CD14-positive monocyte (primary cell): Measurements from ENCODE around the gene UGT1A3. TPM values are rescaled to one million over a fixed set of nuclear protein-coding genes. Genes with fewer than 3 reads are reported as not detected.

Source experiments
- DNase-seq, 3 donors: peaks; one replicate each; pipeline ENCODE4 v3.0.0-alpha.2; 2011 to 2022
- H2AFZ ChIP-seq: 2 replicates; pipeline ENCODE4 v1.6.0; 2012; ENCODE audit warnings: mild to moderate bottlenecking, low read depth, low read length, inconsistent platforms; ENCODE audit not compliant: insufficient read depth, poor library complexity, severe bottlenecking
- H3K27ac ChIP-seq, 2 donors: 1 replicate in 1 of 2; 2 replicates in 1 of 2; pipeline ENCODE4 v1.5.1; 2012 to 2013; ENCODE audit warnings: low read length in 2 of 2, control low read depth in 1 of 2, inconsistent platforms in 1 of 2, low read depth in 1 of 2, mild to moderate bottlenecking in 1 of 2
- H3K27me3 ChIP-seq, 2 donors: one replicate each; pipeline versions ENCODE4 v1.6.0 to v1.6.1; 2011 to 2013; ENCODE audit warnings: low read length in 2 of 2; ENCODE audit not compliant: control insufficient read depth in 2 of 2, insufficient read depth in 2 of 2
- H3K36me3 ChIP-seq, 2 donors: replicated peaks in 1 of 2; 1 replicate in 1 of 2; 2 replicates in 1 of 2; pipeline versions ENCODE4 v1.5.1 to v1.6.1; 2012 to 2013; ENCODE audit warnings: low read length in 2 of 2, control low read depth in 1 of 2, inconsistent platforms in 1 of 2, mild to moderate bottlenecking in 1 of 2; ENCODE audit not compliant: insufficient read depth in 2 of 2, control insufficient read depth in 1 of 2
- H3K4me1 ChIP-seq, 2 donors: 1 replicate in 1 of 2; 2 replicates in 1 of 2; pipeline versions ENCODE4 v1.5.1 to v1.6.1; 2012 to 2013; ENCODE audit warnings: low read length in 2 of 2, control low read depth in 1 of 2, inconsistent platforms in 1 of 2, mild to moderate bottlenecking in 1 of 2, moderate library complexity in 1 of 2; ENCODE audit not compliant: insufficient read depth in 2 of 2, control insufficient read depth in 1 of 2
- H3K4me2 ChIP-seq: replicated peaks from 2 replicates; pipeline ENCODE3; 2012; ENCODE audit warnings: low read length, moderate library complexity, mild to moderate bottlenecking; ENCODE audit not compliant: poor library complexity, severe bottlenecking; ENCODE audit errors: extremely low read depth
- H3K4me3 ChIP-seq, 3 experiments: fragments of 200-600 bp in 1 of 3; sonication (generic) in 1 of 3; replicated peaks in 1 of 3; 1 replicate in 2 of 3; 2 replicates in 1 of 3; pipeline ENCODE4 v1.5.1; 2011 to 2013; ENCODE audit warnings: low read length in 3 of 3, mild to moderate bottlenecking in 3 of 3, control low read depth in 2 of 3, low read depth in 2 of 3, inconsistent platforms in 1 of 3, moderate library complexity in 1 of 3
- H3K79me2 ChIP-seq: 2 replicates; pipeline ENCODE4 v1.6.0; 2012; ENCODE audit warnings: mild to moderate bottlenecking, control low read depth, inconsistent platforms, low read length, moderate library complexity; ENCODE audit not compliant: insufficient read depth
- H3K9ac ChIP-seq: 2 replicates; pipeline ENCODE4 v1.6.0; 2017; ENCODE audit warnings: low read length, mild to moderate bottlenecking; ENCODE audit not compliant: insufficient read depth, poor library complexity, severe bottlenecking
- H3K9me3 ChIP-seq, 2 donors: replicated peaks in 1 of 2; 1 replicate in 1 of 2; 2 replicates in 1 of 2; pipeline versions ENCODE4 v1.5.1 to v1.6.1; 2012 to 2013; ENCODE audit warnings: low read length in 2 of 2, control low read depth in 1 of 2; ENCODE audit not compliant: control insufficient read depth in 1 of 2, insufficient read depth in 1 of 2
- H4K20me1 ChIP-seq: 2 replicates; pipeline ENCODE4 v1.6.0; 2012; ENCODE audit warnings: mild to moderate bottlenecking, low read length, control low read depth, moderate library complexity; ENCODE audit not compliant: insufficient read depth
- H3K27ac Mint-ChIP-seq, 7 donors: one replicate each; pipeline ENCODE4 v1.8.0; 2020; ENCODE audit warnings: mild to moderate bottlenecking in 7 of 7, mixed read lengths in 7 of 7, moderate library complexity in 6 of 7, inconsistent platforms in 2 of 7
- H3K27me3 Mint-ChIP-seq, 3 donors: one replicate each; pipeline ENCODE4 v1.8.0; 2021 to 2022; ENCODE audit warnings: low read depth in 3 of 3, mild to moderate bottlenecking in 3 of 3, mixed read lengths in 3 of 3, moderate library complexity in 3 of 3, inconsistent platforms in 1 of 3
- H3K36me3 Mint-ChIP-seq, 2 donors: one replicate each; pipeline ENCODE4 v1.8.0; 2020; ENCODE audit warnings: mixed read lengths in 2 of 2, inconsistent platforms in 1 of 2, mild to moderate bottlenecking in 1 of 2
- H3K4me1 Mint-ChIP-seq: one replicate; pipeline ENCODE4 v1.8.0; 2020; ENCODE audit warnings: mild to moderate bottlenecking, mixed read lengths
- H3K4me3 Mint-ChIP-seq, 2 donors: one replicate each; pipeline ENCODE4 v1.8.0; 2020; ENCODE audit warnings: mild to moderate bottlenecking in 2 of 2, mixed read lengths in 2 of 2, moderate library complexity in 1 of 2
- H3K9me3 Mint-ChIP-seq, 7 donors: one replicate each; pipeline ENCODE4 v1.8.0; 2020 to 2022; ENCODE audit warnings: mixed read lengths in 7 of 7, mild to moderate bottlenecking in 6 of 7, moderate library complexity in 6 of 7, inconsistent platforms in 2 of 7
- CTCF ChIP-seq: fragments of 200-600 bp; IDR thresholded peaks from one replicate; pipeline ENCODE4 v1.8.0; 2022; ENCODE audit warnings: antibody characterized with exemption, mild to moderate bottlenecking
- WGBS: methylation state at CpG from one replicate; pipeline ENCODE4 v1.1.5; 2013; ENCODE audit warnings: missing lambda C conversion rate; ENCODE audit not compliant: insufficient coverage; 5-methylcytosine and 5-hydroxymethylcytosine counted together
- intact Hi-C, 2 donors: fragments of 100-400 bp; cut with micrococcal nuclease; formaldehyde crosslinking; loops; one replicate each; pipeline versions ENCODE4 v1.15.0 to v1.15.1; 2023
- polyA plus RNA-seq, 3 donors: library from polyadenylated mRNA; depleted of rRNA in 1 of 3; unstranded in 2 of 3; stranded (reverse) in 1 of 3; fragments of 300-500 nt in 2 of 3; fragments of >200 nt in 1 of 3; fragmentation: Illumina TruSeq in 2 of 3; gene quantifications; 1 replicate in 2 of 3; 2 replicates in 1 of 3; pipeline ENCODE4 v1.2.3, GENCODE V29; 2012 to 2021

The UGT1A3 gene
- polyA plus RNA-seq, 3 donors: not detected

- H3K9me3 ChIP-seq: no peaks in the 10 kb centered on the region
- no peaks in the 10 kb centered on the region for H3K36me3 Mint-ChIP-seq
- H3K4me3 ChIP-seq: no peak overlapping the region
- H3K36me3 ChIP-seq: no peaks in the 10 kb centered on the region
- no peak overlapping the region for H3K4me2 ChIP-seq
- H3K4me1 ChIP-seq: no peaks in the 10 kb centered on the region
- no peak for DNase-seq
- no peak overlapping the region for H3K4me3 Mint-ChIP-seq
- TF ChIP-seq CTCF: no peak
- 92% methylated on average over 3 of the region's 9 CpGs for WGBS
- no peaks in the 10 kb centered on the region for H3K27me3 ChIP-seq
- peaks cover 0 to 9% (median 7%) of the 10 kb centered on the region in 3 donors for H3K27me3 Mint-ChIP-seq
- no peak overlapping the region for H2AFZ ChIP-seq
- H3K4me1 Mint-ChIP-seq: no peaks in the 10 kb centered on the region
- H4K20me1 ChIP-seq: no peaks in the 10 kb centered on the region
- no peaks in the 10 kb centered on the region for H3K79me2 ChIP-seq
- H3K27ac ChIP-seq: no peak overlapping the region
- no peak overlapping the region for H3K27ac Mint-ChIP-seq
- peaks cover 0 to 2% (median 0%) of the 10 kb centered on the region in 7 donors for H3K9me3 Mint-ChIP-seq
- H3K9ac ChIP-seq: no peak overlapping the region
- intact Hi-C loops: no loop called here
These were observed 67.4 kb downstream of the UGT1A3 start for GRCh38 chr2:233796254-233796653.

- TF ChIP-seq CTCF: no peak
- H3K27me3 Mint-ChIP-seq: peaks cover 0 to 11% (median 7%) of the 10 kb centered on the region in 3 donors
- Histone ChIP-seq H2AFZ (no peak overlapping the region), H3K27me3 (no peaks in the 10 kb centered on the region), H3K36me3 (no peaks in the 10 kb centered on the region), H3K79me2 (no peaks in the 10 kb centered on the region), H3K4me2 (no peak overlapping the region), H4K20me1 (no peaks in the 10 kb centered on the region), H3K9ac (no peak overlapping the region), H3K4me1 (no peaks in the 10 kb centered on the region), H3K27ac (no peak overlapping the region), H3K4me3 (no peak overlapping the region), H3K9me3 (no peaks in the 10 kb centered on the region)
- no peak for DNase-seq
- H3K27ac Mint-ChIP-seq: no peak overlapping the region
- peaks cover 0 to 2% (median 0%) of the 10 kb centered on the region in 7 donors for H3K9me3 Mint-ChIP-seq
- no peak overlapping the region for H3K4me3 Mint-ChIP-seq
- H3K36me3 Mint-ChIP-seq: no peaks in the 10 kb centered on the region
- H3K4me1 Mint-ChIP-seq: no peaks in the 10 kb centered on the region
- WGBS: 89% methylated on average over 12 of the region's 14 CpGs
- intact Hi-C loops: no loop called here
These were observed 69.7 kb downstream of the UGT1A3 start for GRCh38 chr2:233798335-233799086.
